OCI-LY3 (cell line): Measurements from ENCODE around the gene RTP5.

Experiments used
- H2AFZ ChIP-seq: fragments of 200-600, 300-600 bp; shearing (Covaris generic); 2 replicates; pipeline ENCODE4 v1.6.0; 2014; ENCODE audit warnings: antibody characterized with exemption, low read depth, low read length
- H3K27ac ChIP-seq: fragments of 200-600, 300-600 bp; sonication (generic); 2 replicates; pipeline ENCODE4 v1.5.1; 2014; ENCODE audit warnings: mild to moderate bottlenecking, low read length, moderate library complexity, mixed read lengths
- H3K27me3 ChIP-seq: fragments of 200-600, 300-600 bp; sonication (generic); 2 replicates; pipeline ENCODE4 v1.6.1; 2014; ENCODE audit warnings: low read depth, low read length, mixed read lengths
- H3K36me3 ChIP-seq: fragments of 200-600, 300-600 bp; sonication (generic); replicated peaks from 2 replicates; pipeline ENCODE3; 2014; ENCODE audit warnings: low read depth, low read length, mixed read lengths
- H3K4me1 ChIP-seq: fragments of 300-600, 200-600 bp; sonication (generic); 2 replicates; pipeline ENCODE4 v1.6.1; 2014; ENCODE audit warnings: low read length, mixed read lengths
- H3K4me2 ChIP-seq: fragments of 200-600, 300-600 bp; sonication (generic); 2 replicates; pipeline ENCODE4 v1.6.1; 2014; ENCODE audit warnings: low read length, mixed read lengths
- H3K4me3 ChIP-seq: fragments of 300-600, 200-600 bp; sonication (generic); 2 replicates; pipeline ENCODE4 v1.5.1; 2014; ENCODE audit warnings: antibody characterized with exemption, mild to moderate bottlenecking, low read length, moderate library complexity
- H3K79me2 ChIP-seq: fragments of 300-600, 200-600 bp; shearing (Covaris generic); 2 replicates; pipeline ENCODE4 v1.6.1; 2014; ENCODE audit warnings: mild to moderate bottlenecking, low read length, mixed read lengths
- H3K9ac ChIP-seq: fragments of 300-600, 200-600 bp; shearing (Covaris generic); 2 replicates; pipeline ENCODE4 v1.6.0; 2014; ENCODE audit warnings: mild to moderate bottlenecking, low read length, moderate library complexity
- H3K9me3 ChIP-seq: fragments of 200-600, 300-600 bp; shearing (Covaris generic); 2 replicates; pipeline ENCODE4 v1.6.1; 2014; ENCODE audit warnings: low read length, mixed read lengths; ENCODE audit not compliant: insufficient read depth
- H4K20me1 ChIP-seq: fragments of 200-600, 300-600 bp; sonication (generic); 2 replicates; pipeline ENCODE4 v1.6.1; 2016; ENCODE audit warnings: low read length, mixed read lengths; ENCODE audit not compliant: insufficient read depth
- EZH2phosphoT487 ChIP-seq: fragments of 200-600 bp; shearing (Covaris generic); IDR thresholded peaks from 2 replicates; pipeline ENCODE4 v1.6.1; 2018; ENCODE audit warnings: antibody characterized with exemption, mixed run types, low read depth
- TF ChIP-seq, protein P1 (sequence below): fragments of 200-600, 300-600 bp; sonication (generic); IDR thresholded peaks from 2 replicates; pipeline ENCODE4 v1.5.1; 2014; ENCODE audit warnings: antibody characterized with exemption, low read length, low read depth

Gene RTP5

DNA sequence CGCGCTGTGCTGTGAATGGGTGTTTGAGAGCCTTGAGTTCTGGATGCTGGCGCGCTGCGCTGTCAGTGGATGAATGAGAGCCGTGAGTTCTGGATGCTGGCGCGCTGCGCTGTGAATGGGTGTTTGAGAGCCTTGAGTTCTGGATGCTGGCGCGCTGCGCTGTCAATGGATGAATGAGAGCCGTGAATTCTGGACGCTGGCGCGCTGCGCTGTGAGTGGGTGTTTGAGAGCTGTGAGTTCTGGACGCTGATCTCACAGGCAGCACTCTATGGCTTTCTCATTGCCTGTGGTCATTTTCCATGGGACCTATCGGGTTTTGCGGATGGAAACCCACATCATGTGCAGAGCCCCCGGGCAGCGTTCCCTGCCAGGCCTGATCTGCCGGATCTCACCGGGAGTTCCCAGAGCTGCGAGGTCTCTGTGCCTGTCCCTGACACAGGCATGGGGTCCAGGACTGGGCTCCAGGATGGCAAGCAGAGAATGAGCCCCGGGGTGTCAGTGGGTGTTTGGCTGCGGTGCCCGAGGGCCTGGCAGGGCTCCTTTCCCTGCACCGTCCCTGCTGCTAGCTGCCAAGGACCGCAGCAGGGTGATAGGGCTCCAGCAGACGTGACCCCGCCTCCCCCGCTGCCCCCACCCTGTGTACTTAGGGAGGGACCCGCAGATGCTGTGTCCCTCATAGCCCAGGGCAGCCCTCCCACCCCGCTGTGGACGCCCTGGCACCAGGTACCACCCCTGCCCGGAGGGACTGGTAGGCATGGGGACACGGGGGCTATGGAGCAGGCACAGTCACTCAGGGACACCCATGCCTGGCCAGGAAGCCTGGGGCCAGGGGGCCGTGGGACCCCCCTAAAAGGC, 20.5 kb upstream of the RTP5 start:
- no peaks in the 10 kb centered on the region for H3K36me3 ChIP-seq
- no peak overlapping the region for H3K9ac ChIP-seq
- H2AFZ ChIP-seq = no peak overlapping the region
- H3K4me2 ChIP-seq = no peak overlapping the region
- no peaks in the 10 kb centered on the region for H3K9me3 ChIP-seq
- no peaks in the 10 kb centered on the region for H4K20me1 ChIP-seq
- H3K27ac ChIP-seq = no peak overlapping the region
- no peaks in the 10 kb centered on the region for H3K27me3 ChIP-seq
- TF ChIP-seq, protein P1, sequence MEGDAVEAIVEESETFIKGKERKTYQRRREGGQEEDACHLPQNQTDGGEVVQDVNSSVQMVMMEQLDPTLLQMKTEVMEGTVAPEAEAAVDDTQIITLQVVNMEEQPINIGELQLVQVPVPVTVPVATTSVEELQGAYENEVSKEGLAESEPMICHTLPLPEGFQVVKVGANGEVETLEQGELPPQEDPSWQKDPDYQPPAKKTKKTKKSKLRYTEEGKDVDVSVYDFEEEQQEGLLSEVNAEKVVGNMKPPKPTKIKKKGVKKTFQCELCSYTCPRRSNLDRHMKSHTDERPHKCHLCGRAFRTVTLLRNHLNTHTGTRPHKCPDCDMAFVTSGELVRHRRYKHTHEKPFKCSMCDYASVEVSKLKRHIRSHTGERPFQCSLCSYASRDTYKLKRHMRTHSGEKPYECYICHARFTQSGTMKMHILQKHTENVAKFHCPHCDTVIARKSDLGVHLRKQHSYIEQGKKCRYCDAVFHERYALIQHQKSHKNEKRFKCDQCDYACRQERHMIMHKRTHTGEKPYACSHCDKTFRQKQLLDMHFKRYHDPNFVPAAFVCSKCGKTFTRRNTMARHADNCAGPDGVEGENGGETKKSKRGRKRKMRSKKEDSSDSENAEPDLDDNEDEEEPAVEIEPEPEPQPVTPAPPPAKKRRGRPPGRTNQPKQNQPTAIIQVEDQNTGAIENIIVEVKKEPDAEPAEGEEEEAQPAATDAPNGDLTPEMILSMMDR = no peak
- TF ChIP-seq EZH2phosphoT487 = no peak
- no peaks in the 10 kb centered on the region for H3K79me2 ChIP-seq
- H3K4me1 ChIP-seq = peaks cover 3% of the 10 kb centered on the region; the same call in 1 of the 2 replicates
- no peak overlapping the region for H3K4me3 ChIP-seq

DNA sequence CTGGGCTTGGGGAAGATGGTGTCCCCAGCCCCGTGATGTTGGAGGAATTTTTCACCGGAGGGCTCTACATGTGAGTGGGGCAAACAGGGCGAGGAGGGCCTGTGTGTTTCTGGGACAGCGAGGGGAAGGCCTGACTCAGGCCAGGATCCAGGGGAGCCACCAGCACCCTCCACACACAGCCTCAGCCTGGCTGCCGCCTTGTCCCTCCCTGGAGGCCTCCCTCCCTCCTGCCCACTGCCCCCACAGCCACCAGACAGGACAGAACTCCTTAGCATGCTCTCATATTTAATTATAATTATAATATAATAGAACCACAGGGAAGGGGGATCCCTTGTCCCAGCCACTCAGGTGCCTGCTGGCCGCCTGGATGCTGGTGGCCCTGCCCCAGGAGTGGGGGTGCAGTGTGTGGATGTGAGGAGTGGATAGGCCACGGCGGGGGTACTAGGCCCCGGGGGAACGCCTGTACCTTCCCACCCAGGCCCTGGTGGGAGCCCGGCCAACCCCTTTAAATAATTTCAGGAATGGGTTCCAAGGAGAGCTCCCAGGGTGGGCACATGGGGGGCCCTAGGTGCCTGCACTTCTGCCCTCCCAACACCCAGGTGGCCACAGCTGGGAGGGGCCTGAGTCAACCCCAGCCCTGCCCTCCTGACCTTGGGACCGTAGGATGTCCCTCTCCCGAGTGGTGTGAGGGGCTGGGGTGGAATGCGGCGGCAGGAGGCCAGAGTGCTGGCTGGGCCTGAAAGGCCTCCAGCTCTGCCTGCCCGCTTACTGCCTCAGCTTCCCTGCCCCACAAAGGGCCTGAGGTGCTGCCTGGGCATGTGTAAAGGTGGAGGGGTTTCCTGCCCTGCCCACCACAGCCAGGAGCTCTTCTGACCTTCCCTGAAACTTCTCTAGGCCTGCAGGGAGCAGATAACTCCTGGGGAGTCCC, 19.6 kb upstream of the RTP5 start:
- Histone ChIP-seq H3K9ac (no peak overlapping the region), H3K27ac (no peak overlapping the region), H3K36me3 (no peaks in the 10 kb centered on the region), H3K27me3 (no peaks in the 10 kb centered on the region), H3K9me3 (no peaks in the 10 kb centered on the region), H3K4me1 (no peaks in the 10 kb centered on the region), H3K4me2 (no peak overlapping the region), H2AFZ (no peak overlapping the region), H4K20me1 (no peaks in the 10 kb centered on the region), H3K4me3 (no peak overlapping the region), H3K79me2 (no peaks in the 10 kb centered on the region)
- TF ChIP-seq EZH2phosphoT487 = no peak
- TF ChIP-seq, protein P1 = no peak

GRCh38 chr2:241850544-241851324, 18.8 kb upstream of the RTP5 start:
- Histone ChIP-seq H3K27me3 (no peaks in the 10 kb centered on the region), H3K36me3 (no peaks in the 10 kb centered on the region), H3K4me3 (no peak overlapping the region), H4K20me1 (no peaks in the 10 kb centered on the region), H3K79me2 (no peaks in the 10 kb centered on the region), H3K27ac (no peak overlapping the region), H2AFZ (no peak overlapping the region), H3K9ac (no peak overlapping the region), H3K4me2 (no peak overlapping the region), H3K4me1 (no peaks in the 10 kb centered on the region), H3K9me3 (no peaks in the 10 kb centered on the region)
- TF ChIP-seq EZH2phosphoT487 = no peak
- TF ChIP-seq, protein P1 = no peak
